H7 (cell line): Measurements from ENCODE around the gene PPOX. TPM values are rescaled to one million over a fixed set of nuclear protein-coding genes. Genes with fewer than 3 reads are reported as not detected.
A peak's percentile ranks its signal among the peaks of the same experiment; 100 is the strongest.

Source experiments
- DNase-seq: peaks from one replicate; pipeline ENCODE4 v3.0.0; 2012
- H3K27me3 ChIP-seq: 2 replicates; pipeline ENCODE4 v1.6.0; 2011; ENCODE audit warnings: mild to moderate bottlenecking, low read length; ENCODE audit not compliant: control insufficient read depth, insufficient read depth
- H3K36me3 ChIP-seq: replicated peaks from 2 replicates; pipeline ENCODE4 v1.5.1; 2011; ENCODE audit warnings: low read length; ENCODE audit not compliant: control insufficient read depth, insufficient read depth
- H3K4me3 ChIP-seq: 2 replicates; pipeline ENCODE4 v1.5.1; 2011; ENCODE audit warnings: low read depth, mild to moderate bottlenecking, control low read depth, low read length, moderate library complexity; ENCODE audit not compliant: insufficient read depth
- total RNA-seq: library from RNA; depleted of rRNA; stranded (reverse); fragments of >200 nt; shearing (Covaris generic); gene quantifications from 2 replicates; pipeline ENCODE4 v1.2.3, GENCODE V29; 2014

PPOX gene
- total RNA-seq, 1 experiment from 2014 or later: 57.3 TPM

GRCh38 chr1:161177112-161177935 is 11.1 kb downstream of the PPOX start, which contains the start of gene B4GALT3:
Gene B4GALT3 (minus strand): TSS chr1:161177507. CDS start chr1:161176060, 1,447 bp downstream.
- no peaks in the 10 kb centered on the region for H3K27me3 ChIP-seq
- H3K36me3 ChIP-seq: peaks cover 13% of the 10 kb centered on the region
- DNase-seq: peak; percentile 100
- peak within 1 kb of the TSS; percentile 78 for H3K4me3 ChIP-seq

GRCh38 chr1:161177936-161178244 is 11.7 kb downstream of the PPOX start:
- H3K27me3 ChIP-seq: no peaks in the 10 kb centered on the region
- DNase-seq: no peak
- H3K36me3 ChIP-seq: peaks cover 12% of the 10 kb centered on the region
- H3K4me3 ChIP-seq: no peak overlapping the region

GRCh38 chr1:161179698-161180097 is 13.5 kb downstream of the PPOX start:
- Histone ChIP-seq H3K4me3 (no peak overlapping the region), H3K27me3 (no peaks in the 10 kb centered on the region), H3K36me3 (peaks cover 4% of the 10 kb centered on the region)
- DNase-seq: no peak

- Histone ChIP-seq H3K27me3 (no peaks in the 10 kb centered on the region), H3K4me3 (no peak overlapping the region), H3K36me3 (no peaks in the 10 kb centered on the region)
- DNase-seq: peak; percentile 47
Observed at GRCh38 chr1:161180639-161181038, 14.4 kb downstream of the PPOX start.

GRCh38 chr1:161182214-161182613 is 16.0 kb downstream of the PPOX start:
- no peaks in the 10 kb centered on the region for H3K27me3 ChIP-seq
- H3K4me3 ChIP-seq: no peak overlapping the region
- no peak for DNase-seq
- no peaks in the 10 kb centered on the region for H3K36me3 ChIP-seq

- H3K27me3 ChIP-seq: no peaks in the 10 kb centered on the region
- H3K4me3 ChIP-seq: no peak overlapping the region
- DNase-seq: peak; percentile 22
- H3K36me3 ChIP-seq: no peaks in the 10 kb centered on the region
Observed at GRCh38 chr1:161185282-161185682, 19.1 kb downstream of the PPOX start.

GRCh38 chr1:161185732-161186311 is 19.6 kb downstream of the PPOX start:
- Histone ChIP-seq H3K36me3 (no peaks in the 10 kb centered on the region), H3K27me3 (no peaks in the 10 kb centered on the region), H3K4me3 (no peak overlapping the region)
- no peak for DNase-seq

GRCh38 chr1:161187311-161187710 is 21.1 kb downstream of the PPOX start:
- Histone ChIP-seq H3K27me3 (no peaks in the 10 kb centered on the region), H3K36me3 (peaks cover 9% of the 10 kb centered on the region), H3K4me3 (no peak overlapping the region)
- DNase-seq: no peak

GRCh38 chr1:161188381-161188780 is 22.2 kb downstream of the PPOX start:
- Histone ChIP-seq H3K27me3 (no peaks in the 10 kb centered on the region), H3K4me3 (no peak overlapping the region), H3K36me3 (peaks cover 13% of the 10 kb centered on the region)
- no peak for DNase-seq

GRCh38 chr1:161189036-161189435 is 22.8 kb downstream of the PPOX start:
- peak; percentile 6 for DNase-seq
- no peak overlapping the region for H3K4me3 ChIP-seq
- no peaks in the 10 kb centered on the region for H3K27me3 ChIP-seq
- peaks cover 13% of the 10 kb centered on the region for H3K36me3 ChIP-seq

- H3K27me3 ChIP-seq: no peaks in the 10 kb centered on the region
- no peak overlapping the region for H3K4me3 ChIP-seq
- H3K36me3 ChIP-seq: peaks cover 19% of the 10 kb centered on the region
- DNase-seq: peak; percentile 58
Observed at GRCh38 chr1:161190962-161191521, 24.8 kb downstream of the PPOX start.

GRCh38 chr1:161191971-161192370 is 25.7 kb downstream of the PPOX start:
- Histone ChIP-seq H3K36me3 (peaks cover 21% of the 10 kb centered on the region), H3K4me3 (no peak overlapping the region), H3K27me3 (no peaks in the 10 kb centered on the region)
- DNase-seq: no peak

GRCh38 chr1:161192476-161193465 is 26.5 kb downstream of the PPOX start:
- H3K36me3 ChIP-seq: peaks cover 21% of the 10 kb centered on the region
- no peaks in the 10 kb centered on the region for H3K27me3 ChIP-seq
- peak; percentile 90 for DNase-seq
- no peak overlapping the region for H3K4me3 ChIP-seq

- DNase-seq: no peak
- Histone ChIP-seq H3K27me3 (no peaks in the 10 kb centered on the region), H3K36me3 (peaks cover 21% of the 10 kb centered on the region), H3K4me3 (no peak overlapping the region)
Observed at GRCh38 chr1:161193561-161194235, 27.5 kb downstream of the PPOX start.
